PC-3 (cell line): ENCODE data around the gene MEDAG. TPM values are rescaled to one million over a fixed set of nuclear protein-coding genes. Genes with fewer than 3 reads are reported as not detected.

ENCODE experiments used
- ATAC-seq: fragments of 200-7000 bp; cut with Tn5 transposase; 2 replicates; pipeline ENCODE4 v1.9.1; 2020; ENCODE audit warnings: mild to moderate bottlenecking, moderate library complexity
- BruUV-seq: library from RNA; stranded (reverse); fragments of 400-500 nt; replicated peaks from 2 replicates; lab custom pipeline; 2021; lab: Mats Ljungman, UMichigan
- CTCF ChIA-PET: fragments of 300-600 bp; sonication (Branson Sonifier 250); formaldehyde crosslinking; loops from one replicate; lab custom pipeline; 2022; ENCODE audit warnings: antibody characterized with exemption; lab: Charles Lee
- POLR2A ChIA-PET: fragments of 300-600 bp; sonication (Branson Sonifier 250); formaldehyde crosslinking; loops from one replicate; lab custom pipeline; 2022; ENCODE audit warnings: antibody characterized with exemption; ENCODE audit not compliant: unreplicated experiment; lab: Charles Lee
- DNase-seq: peaks from one replicate; pipeline ENCODE4 v3.0.0-alpha.2; 2015
- H2AFZ ChIP-seq: fragments of 300-600 bp; sonication (generic); 2 replicates; pipeline ENCODE4 v1.6.0; 2016; ENCODE audit warnings: antibody characterized with exemption, low read length
- H3F3A ChIP-seq: fragments of 300-600 bp; sonication (generic); one replicate; pipeline ENCODE4 v1.6.0; 2017; ENCODE audit warnings: antibody characterized with exemption, low read length, control low read depth, mild to moderate bottlenecking; ENCODE audit not compliant: unreplicated experiment
- H3K27ac ChIP-seq: fragments of 300-600 bp; sonication (generic); 2 replicates; pipeline ENCODE4 v1.5.1; 2016; ENCODE audit warnings: mild to moderate bottlenecking, low read length
- H3K27me3 ChIP-seq: fragments of 300-600 bp; sonication (generic); 2 replicates; pipeline ENCODE4 v1.6.1; 2016; ENCODE audit warnings: low read length, mixed read lengths
- H3K36me3 ChIP-seq: fragments of 300-600 bp; sonication (generic); 2 replicates; pipeline ENCODE4 v1.6.1; 2016; ENCODE audit warnings: low read depth, mixed run types, low read length, mixed read lengths
- H3K4me1 ChIP-seq: fragments of 300-600 bp; sonication (generic); 2 replicates; pipeline ENCODE4 v1.5.1; 2016; ENCODE audit warnings: low read length; ENCODE audit not compliant: insufficient read depth
- H3K4me2 ChIP-seq: fragments of 300-600 bp; sonication (generic); 2 replicates; pipeline ENCODE4 v1.6.0; 2016; ENCODE audit warnings: low read length
- H3K4me3 ChIP-seq: fragments of 300-600 bp; sonication (generic); 2 replicates; pipeline ENCODE4 v1.5.1; 2016; ENCODE audit warnings: mild to moderate bottlenecking, low read length, mixed read lengths
- H3K79me2 ChIP-seq: fragments of 300-600 bp; sonication (generic); 2 replicates; pipeline ENCODE4 v1.6.1; 2017; ENCODE audit warnings: low read length, mixed read lengths
- H3K9ac ChIP-seq: fragments of 300-600 bp; sonication (generic); 2 replicates; pipeline ENCODE4 v1.6.0; 2016; ENCODE audit warnings: mild to moderate bottlenecking, low read length
- H3K9me2 ChIP-seq: fragments of 300-600 bp; sonication (generic); replicated peaks from 2 replicates; pipeline ENCODE4 v1.6.1; 2016; ENCODE audit warnings: mixed run types, low read length, mixed read lengths
- H3K9me3 ChIP-seq: fragments of 300-600 bp; sonication (generic); 2 replicates; pipeline ENCODE4 v1.6.1; 2016; ENCODE audit warnings: low read length, mixed read lengths
- H4K20me1 ChIP-seq: fragments of 300-600 bp; sonication (generic); 2 replicates; pipeline ENCODE4 v1.6.1; 2016; ENCODE audit warnings: low read length, mixed read lengths
- EZH2 ChIP-seq: fragments of 300-600 bp; sonication (generic); IDR thresholded peaks from one replicate; pipeline ENCODE4 v1.6.1; 2017; ENCODE audit warnings: antibody characterized with exemption, mild to moderate bottlenecking, low read length; ENCODE audit not compliant: unreplicated experiment
- EZH2phosphoT487 ChIP-seq: fragments of 300-600 bp; sonication (generic); IDR thresholded peaks from 2 replicates; pipeline ENCODE4 v1.6.1; 2018; ENCODE audit warnings: mild to moderate bottlenecking, antibody characterized with exemption, low read length, borderline replicate concordance
- intact Hi-C: fragments of 100-400 bp; cut with micrococcal nuclease; formaldehyde crosslinking; loops from 2 replicates; pipeline ENCODE4 v1.9.0; 2023
- total RNA-seq: library from RNA; depleted of rRNA; stranded (reverse); fragments of >200 nt; gene quantifications from 2 replicates; pipeline ENCODE4 v1.2.3, GENCODE V29; 2014
- TF ChIP-seq, protein P1 (sequence below): fragments of 300-600 bp; sonication (generic); conservative IDR thresholded peaks from 2 replicates; pipeline ENCODE4 v1.5.1; 2017; ENCODE audit warnings: antibody characterized with exemption, low read depth, mild to moderate bottlenecking, low read length

Gene MEDAG
- total RNA-seq, 1 experiment from 2014 or later, result not detected

DNA sequence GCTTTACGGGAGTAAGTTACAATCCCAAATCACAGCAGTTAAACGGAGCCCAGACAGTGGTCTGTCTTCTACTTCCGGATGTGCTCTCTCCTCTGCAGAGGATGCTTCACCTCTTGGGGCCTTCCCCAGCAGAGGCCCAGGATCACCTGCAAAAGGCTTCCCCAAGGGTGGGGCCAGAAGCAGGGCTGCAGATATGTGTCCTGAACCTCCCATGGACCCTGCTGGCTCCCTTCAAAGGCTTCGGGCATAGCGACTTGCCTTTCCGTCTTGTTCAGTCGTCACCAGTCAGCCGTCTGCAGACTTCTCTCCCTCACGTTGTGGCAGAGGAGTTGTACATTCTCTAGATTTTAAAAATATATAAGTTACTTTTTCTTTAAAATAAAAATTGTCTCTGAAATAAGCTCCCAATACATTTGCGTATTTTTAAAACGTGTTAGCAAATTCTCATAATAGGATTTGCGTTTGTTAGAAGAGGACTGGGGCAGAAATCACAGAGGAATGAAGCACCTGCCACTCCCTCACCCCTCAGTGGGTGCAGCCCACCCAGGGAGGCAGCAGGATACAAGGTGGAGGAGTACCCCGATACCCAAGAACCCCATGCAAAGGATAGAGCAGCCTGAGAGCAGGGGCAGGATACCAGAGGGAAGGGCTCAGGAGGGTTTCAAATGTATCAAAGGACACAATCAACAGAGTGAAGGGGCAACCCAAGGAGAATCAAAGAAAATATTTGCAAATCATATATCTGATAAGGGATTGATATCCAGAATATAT, 22.9 kb upstream of the MEDAG start:
- Histone ChIP-seq H3K4me2 (no peak overlapping the region), H3K9me2 (no peaks in the 10 kb centered on the region), H3K9ac (no peak overlapping the region), H3K79me2 (no peaks in the 10 kb centered on the region), H3K27ac (no peak overlapping the region), H3K9me3 (no peaks in the 10 kb centered on the region), H3K4me3 (no peak overlapping the region), H2AFZ (no peak overlapping the region), H4K20me1 (no peaks in the 10 kb centered on the region), H3K36me3 (no peaks in the 10 kb centered on the region), H3K4me1 (peaks cover 13% of the 10 kb centered on the region), H3F3A (no peaks in the 10 kb centered on the region), H3K27me3 (no peaks in the 10 kb centered on the region)
- ATAC-seq (no peak), DNase-seq (no peak)
- TF ChIP-seq, protein P1, sequence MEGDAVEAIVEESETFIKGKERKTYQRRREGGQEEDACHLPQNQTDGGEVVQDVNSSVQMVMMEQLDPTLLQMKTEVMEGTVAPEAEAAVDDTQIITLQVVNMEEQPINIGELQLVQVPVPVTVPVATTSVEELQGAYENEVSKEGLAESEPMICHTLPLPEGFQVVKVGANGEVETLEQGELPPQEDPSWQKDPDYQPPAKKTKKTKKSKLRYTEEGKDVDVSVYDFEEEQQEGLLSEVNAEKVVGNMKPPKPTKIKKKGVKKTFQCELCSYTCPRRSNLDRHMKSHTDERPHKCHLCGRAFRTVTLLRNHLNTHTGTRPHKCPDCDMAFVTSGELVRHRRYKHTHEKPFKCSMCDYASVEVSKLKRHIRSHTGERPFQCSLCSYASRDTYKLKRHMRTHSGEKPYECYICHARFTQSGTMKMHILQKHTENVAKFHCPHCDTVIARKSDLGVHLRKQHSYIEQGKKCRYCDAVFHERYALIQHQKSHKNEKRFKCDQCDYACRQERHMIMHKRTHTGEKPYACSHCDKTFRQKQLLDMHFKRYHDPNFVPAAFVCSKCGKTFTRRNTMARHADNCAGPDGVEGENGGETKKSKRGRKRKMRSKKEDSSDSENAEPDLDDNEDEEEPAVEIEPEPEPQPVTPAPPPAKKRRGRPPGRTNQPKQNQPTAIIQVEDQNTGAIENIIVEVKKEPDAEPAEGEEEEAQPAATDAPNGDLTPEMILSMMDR, result no peak
- TF ChIP-seq EZH2 (no peak), EZH2phosphoT487 (no peak)
- CTCF ChIA-PET, result interaction anchor here (0.6 kb wide), 1 partner anchor 18 kb away, joined by 7 read pairs; no protein-coding TSS in a partner anchor
- POLR2A ChIA-PET, result no interaction called here
- intact Hi-C loops, result no loop called here
- BruUV-seq, result no TSS peak

DNA sequence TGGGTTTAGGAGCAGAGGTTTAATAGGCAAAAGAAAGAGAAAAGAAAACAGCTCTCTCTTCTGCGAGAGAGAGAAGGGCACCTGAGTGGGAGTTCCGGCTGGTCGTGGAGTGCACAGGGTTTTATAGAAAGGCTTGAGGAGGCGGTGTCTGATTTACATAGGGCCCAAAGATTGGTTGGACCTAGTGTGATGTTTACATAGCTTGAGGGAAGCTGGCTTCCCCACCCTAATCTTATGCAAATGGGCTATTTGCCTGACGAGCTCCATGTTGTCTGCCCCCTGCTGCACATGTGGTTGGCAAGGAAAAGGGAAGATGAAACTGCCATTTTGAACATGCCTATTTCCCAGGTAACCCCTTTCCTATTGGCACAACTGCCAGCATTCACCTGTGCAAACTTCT, 21.5 kb upstream of the MEDAG start:
- no peak overlapping the region for H3K4me2 ChIP-seq
- H3K79me2 ChIP-seq, result no peaks in the 10 kb centered on the region
- no peaks in the 10 kb centered on the region for H3K9me3 ChIP-seq
- TF ChIP-seq EZH2 (no peak), EZH2phosphoT487 (no peak)
- TF ChIP-seq, protein P1, result no peak
- BruUV-seq, result no TSS peak
- no peak overlapping the region for H3K27ac ChIP-seq
- CTCF ChIA-PET, result no interaction called here
- no peak overlapping the region for H2AFZ ChIP-seq
- no peaks in the 10 kb centered on the region for H3F3A ChIP-seq
- no peak overlapping the region for H3K4me3 ChIP-seq
- H3K36me3 ChIP-seq, result no peaks in the 10 kb centered on the region
- DNase-seq (no peak), ATAC-seq (no peak)
- no peak overlapping the region for H3K9ac ChIP-seq
- POLR2A ChIA-PET, result no interaction called here
- H3K9me2 ChIP-seq, result no peaks in the 10 kb centered on the region
- intact Hi-C loops, result no loop called here
- no peaks in the 10 kb centered on the region for H3K27me3 ChIP-seq
- no peaks in the 10 kb centered on the region for H4K20me1 ChIP-seq
- H3K4me1 ChIP-seq, result peaks cover 13% of the 10 kb centered on the region

DNA sequence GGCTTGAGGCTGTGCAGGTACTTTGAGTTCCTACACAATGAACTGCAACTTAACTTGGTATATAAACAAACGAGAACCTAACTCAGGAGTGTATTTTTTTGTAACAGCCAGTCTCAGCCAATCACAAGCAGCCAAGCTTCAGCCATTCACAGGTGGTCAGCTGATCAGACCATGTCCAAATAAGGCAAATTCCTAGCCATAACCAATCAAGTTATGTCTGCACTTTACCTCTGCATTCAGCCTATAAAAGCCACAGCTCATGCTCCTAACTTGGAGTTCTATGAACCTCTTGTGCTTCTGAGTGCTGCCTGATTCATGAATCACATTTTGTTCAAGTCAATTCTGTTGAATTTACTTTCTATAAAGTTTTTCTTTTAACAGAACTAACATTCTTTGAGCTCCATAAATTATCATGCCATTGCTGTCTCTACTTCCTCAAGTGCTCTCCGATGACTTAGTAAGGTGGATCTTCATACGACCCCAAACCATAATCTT, 16.8 kb upstream of the MEDAG start:
- no peak for ATAC-seq
- no peak overlapping the region for H3K9ac ChIP-seq
- ChIA-PET CTCF (no interaction called here), POLR2A (no interaction called here)
- no peaks in the 10 kb centered on the region for H3F3A ChIP-seq
- no peak overlapping the region for H2AFZ ChIP-seq
- H4K20me1 ChIP-seq, result no peaks in the 10 kb centered on the region
- H3K36me3 ChIP-seq, result no peaks in the 10 kb centered on the region
- H3K9me3 ChIP-seq, result no peaks in the 10 kb centered on the region
- H3K27ac ChIP-seq, result no peak overlapping the region
- BruUV-seq, result no TSS peak
- intact Hi-C loops, result no loop called here
- H3K4me2 ChIP-seq, result no peak overlapping the region
- no peaks in the 10 kb centered on the region for H3K9me2 ChIP-seq
- no peak overlapping the region for H3K4me3 ChIP-seq
- no peak for DNase-seq
- H3K79me2 ChIP-seq, result no peaks in the 10 kb centered on the region
- no peaks in the 10 kb centered on the region for H3K4me1 ChIP-seq
- H3K27me3 ChIP-seq, result 0 out of 2 replicates have a peak, but pooled peaks cover 3% of the 10 kb centered on the region
- TF ChIP-seq EZH2 (no peak), EZH2phosphoT487 (no peak)
- TF ChIP-seq, protein P1, result no peak
